ENCODE results near the gene NFATC1. TPM values are rescaled to one million over a fixed set of nuclear protein-coding genes. Genes with fewer than 3 reads are reported as not detected.

NFATC1 gene
- polyA plus RNA-seq, 2 of the 4 experiments (the other 2 are of a cell fraction) = 0.52 to 1.7 TPM

DNA sequence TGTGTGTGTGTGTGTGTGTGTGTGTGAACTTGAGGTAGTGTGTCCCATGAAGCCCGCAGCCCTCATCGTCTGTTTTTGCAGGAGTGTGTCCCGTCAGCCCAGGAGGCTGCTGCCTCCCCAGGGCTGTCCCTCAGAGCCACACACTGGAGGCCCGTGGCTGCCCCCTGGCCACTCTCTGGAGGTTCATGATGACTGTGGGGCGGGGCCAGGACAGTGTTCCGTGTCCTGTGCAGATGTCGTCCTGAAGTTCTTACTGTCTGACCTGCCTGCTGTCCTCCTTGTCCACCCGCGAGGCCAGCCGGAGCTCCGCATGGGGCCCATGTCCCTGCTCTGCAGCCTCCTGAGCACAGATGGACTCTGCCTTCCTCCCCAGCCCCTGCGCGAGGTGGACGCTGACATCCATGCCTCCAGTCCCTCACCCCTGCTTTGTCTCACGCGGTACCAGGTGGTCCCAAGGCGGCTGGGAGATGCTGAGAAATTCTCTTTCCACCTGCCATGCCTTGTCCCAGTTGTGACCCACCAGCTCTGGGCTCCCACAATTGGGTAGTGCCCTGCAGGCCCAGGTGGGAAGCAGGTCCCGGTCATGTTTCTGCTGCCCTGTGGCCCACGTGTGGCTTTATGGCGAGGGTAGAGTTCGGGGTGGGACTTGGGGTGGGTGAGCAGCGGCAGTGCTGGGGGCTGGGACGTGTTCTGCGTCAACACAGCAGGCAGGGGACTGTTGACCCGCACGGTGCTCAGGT is 92.8 kb downstream of the NFATC1 start:
- TF ChIP-seq HOXB13 (CRISPR knock-in tag; IDR thresholded peaks at IDR 0.05; ENCODE audit: low read depth) (no peak), FOXS1 (CRISPR knock-in tag; IDR thresholded peaks at IDR 0.05) (no peak), RARB (CRISPR knock-in tag; IDR thresholded peaks at IDR 0.05) (no peak), CHD2 (IDR thresholded peaks at IDR 0.05; ENCODE audit: low read length, partially characterized antibody) (no peak), MYC (IDR thresholded peaks at IDR 0.05; ENCODE audit: borderline replicate concordance, low read length) (no peak), ZSCAN20 (CRISPR knock-in tag; IDR thresholded peaks at IDR 0.05) (no peak), NFE2L2 (conservative IDR thresholded peaks at IDR 0.05; ENCODE audit: low read length) (no peak), GATA3 (IDR thresholded peaks at IDR 0.05; ENCODE audit: borderline replicate concordance) (no peak), NPAS2 (CRISPR knock-in tag; IDR thresholded peaks at IDR 0.05; ENCODE audit: borderline replicate concordance) (no peak), BHLHE40 (IDR thresholded peaks at IDR 0.05; ENCODE audit: low read depth, low read length) (no peak)
- TF ChIP-seq, protein P1, sequence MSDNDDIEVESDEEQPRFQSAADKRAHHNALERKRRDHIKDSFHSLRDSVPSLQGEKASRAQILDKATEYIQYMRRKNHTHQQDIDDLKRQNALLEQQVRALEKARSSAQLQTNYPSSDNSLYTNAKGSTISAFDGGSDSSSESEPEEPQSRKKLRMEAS (IDR thresholded peaks at IDR 0.05) = no peak
- TF ChIP-seq, protein P2, sequence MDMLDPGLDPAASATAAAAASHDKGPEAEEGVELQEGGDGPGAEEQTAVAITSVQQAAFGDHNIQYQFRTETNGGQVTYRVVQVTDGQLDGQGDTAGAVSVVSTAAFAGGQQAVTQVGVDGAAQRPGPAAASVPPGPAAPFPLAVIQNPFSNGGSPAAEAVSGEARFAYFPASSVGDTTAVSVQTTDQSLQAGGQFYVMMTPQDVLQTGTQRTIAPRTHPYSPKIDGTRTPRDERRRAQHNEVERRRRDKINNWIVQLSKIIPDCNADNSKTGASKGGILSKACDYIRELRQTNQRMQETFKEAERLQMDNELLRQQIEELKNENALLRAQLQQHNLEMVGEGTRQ (IDR thresholded peaks at IDR 0.05) = no peak
- TF ChIP-seq, protein P3, sequence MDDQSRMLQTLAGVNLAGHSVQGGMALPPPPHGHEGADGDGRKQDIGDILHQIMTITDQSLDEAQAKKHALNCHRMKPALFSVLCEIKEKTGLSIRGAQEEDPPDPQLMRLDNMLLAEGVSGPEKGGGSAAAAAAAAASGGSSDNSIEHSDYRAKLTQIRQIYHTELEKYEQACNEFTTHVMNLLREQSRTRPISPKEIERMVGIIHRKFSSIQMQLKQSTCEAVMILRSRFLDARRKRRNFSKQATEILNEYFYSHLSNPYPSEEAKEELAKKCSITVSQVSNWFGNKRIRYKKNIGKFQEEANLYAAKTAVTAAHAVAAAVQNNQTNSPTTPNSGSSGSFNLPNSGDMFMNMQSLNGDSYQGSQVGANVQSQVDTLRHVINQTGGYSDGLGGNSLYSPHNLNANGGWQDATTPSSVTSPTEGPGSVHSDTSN (IDR thresholded peaks at IDR 0.05) = no peak
- CTCF ChIA-PET = no interaction called here
- POLR2A ChIA-PET = no interaction called here

DNA sequence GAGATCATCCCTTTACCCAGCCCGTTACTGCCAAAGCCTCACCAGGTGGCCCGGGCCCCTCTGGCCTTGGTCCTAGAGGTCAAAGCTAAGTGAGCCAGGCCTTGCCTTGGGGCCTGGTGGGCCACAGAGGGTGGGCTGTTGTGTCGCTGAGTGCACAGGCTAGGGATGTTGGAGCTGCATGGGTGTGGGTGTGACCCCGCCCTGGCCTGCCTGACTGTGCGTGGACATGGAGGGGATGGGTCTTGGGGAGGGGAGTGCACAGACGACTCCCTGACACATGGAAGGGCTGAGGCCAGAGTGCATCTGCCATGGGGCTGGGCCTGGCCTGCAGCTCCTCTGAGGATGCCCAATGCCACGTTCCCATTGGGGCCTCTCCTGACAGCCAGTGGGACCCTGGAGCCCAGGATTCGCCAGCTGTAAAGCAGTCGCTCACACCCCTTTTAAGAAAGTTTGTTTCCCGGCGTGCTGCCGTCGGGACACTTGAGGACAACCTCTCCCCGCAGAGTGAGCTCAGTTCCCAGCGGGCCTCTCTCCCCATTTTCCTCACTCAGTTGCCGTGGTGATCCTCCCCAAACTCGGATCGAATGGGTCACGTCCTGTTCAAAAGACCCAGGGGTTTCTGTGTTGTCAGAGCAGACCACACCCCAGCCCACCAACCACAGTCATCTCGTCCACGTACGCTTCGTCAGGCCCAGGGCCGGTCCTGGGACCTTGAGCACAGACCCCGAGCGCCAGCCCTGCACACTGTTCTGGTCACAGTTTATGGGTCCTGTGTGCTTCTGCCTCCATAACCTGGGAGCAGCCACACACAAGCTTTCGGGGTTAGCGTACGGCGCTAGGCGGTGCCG is 93.5 kb downstream of the NFATC1 start:
- DNase-seq (ENCODE audit: low read depth in 1 of 2, low spot score in 1 of 2) = no peak
- H3K4me3 ChIP-seq = no peak overlapping the region
- H3K4me1 ChIP-seq = no peaks in the 10 kb centered on the region
- H3K4me2 ChIP-seq = no peak overlapping the region
- TF ChIP-seq KDM5A (IDR thresholded peaks at IDR 0.05) = no peak
- TF ChIP-seq JUN (IDR thresholded peaks at IDR 0.05) = no peak
- TF ChIP-seq, protein P4, sequence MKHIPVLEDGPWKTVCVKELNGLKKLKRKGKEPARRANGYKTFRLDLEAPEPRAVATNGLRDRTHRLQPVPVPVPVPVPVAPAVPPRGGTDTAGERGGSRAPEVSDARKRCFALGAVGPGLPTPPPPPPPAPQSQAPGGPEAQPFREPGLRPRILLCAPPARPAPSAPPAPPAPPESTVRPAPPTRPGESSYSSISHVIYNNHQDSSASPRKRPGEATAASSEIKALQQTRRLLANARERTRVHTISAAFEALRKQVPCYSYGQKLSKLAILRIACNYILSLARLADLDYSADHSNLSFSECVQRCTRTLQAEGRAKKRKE (CRISPR knock-in tag; IDR thresholded peaks at IDR 0.05; ENCODE audit: low read depth) = no peak
- TF ChIP-seq MAFK (IDR thresholded peaks at IDR 0.05; ENCODE audit: partially characterized antibody) = no peak
- TF ChIP-seq, protein P1 (IDR thresholded peaks at IDR 0.05) = no peak
- TF ChIP-seq ZC3H11A (IDR thresholded peaks at IDR 0.05) = no peak
- TF ChIP-seq EHF (CRISPR knock-in tag; IDR thresholded peaks at IDR 0.05) = no peak
- no peak for TF ChIP-seq SREBF2 (IDR thresholded peaks at IDR 0.05)
- no peak for TF ChIP-seq CEBPB (IDR thresholded peaks at IDR 0.05)
- TF ChIP-seq ZFP36 (IDR thresholded peaks at IDR 0.05; ENCODE audit: borderline replicate concordance, partially characterized antibody) = no peak
- no peak for TF ChIP-seq TP53 (CRISPR knock-in tag; IDR thresholded peaks at IDR 0.05)
- no peak for TF ChIP-seq HOXA7 (CRISPR knock-in tag; IDR thresholded peaks at IDR 0.05)
- TF ChIP-seq HOXB5 (CRISPR knock-in tag; IDR thresholded peaks at IDR 0.05) = no peak
- no peak for TF ChIP-seq CBX2 (IDR thresholded peaks at IDR 0.05; ENCODE audit: borderline replicate concordance, low read depth)
- no peak for TF ChIP-seq NR3C1 (IDR thresholded peaks at IDR 0.05)
- no peak for TF ChIP-seq JUNB (IDR thresholded peaks at IDR 0.05)
- TF ChIP-seq BHLHE40 (IDR thresholded peaks at IDR 0.05; ENCODE audit: low read depth, low read length) = no peak
- TF ChIP-seq RARB (CRISPR knock-in tag; IDR thresholded peaks at IDR 0.05) = no peak
- TF ChIP-seq, protein P5, sequence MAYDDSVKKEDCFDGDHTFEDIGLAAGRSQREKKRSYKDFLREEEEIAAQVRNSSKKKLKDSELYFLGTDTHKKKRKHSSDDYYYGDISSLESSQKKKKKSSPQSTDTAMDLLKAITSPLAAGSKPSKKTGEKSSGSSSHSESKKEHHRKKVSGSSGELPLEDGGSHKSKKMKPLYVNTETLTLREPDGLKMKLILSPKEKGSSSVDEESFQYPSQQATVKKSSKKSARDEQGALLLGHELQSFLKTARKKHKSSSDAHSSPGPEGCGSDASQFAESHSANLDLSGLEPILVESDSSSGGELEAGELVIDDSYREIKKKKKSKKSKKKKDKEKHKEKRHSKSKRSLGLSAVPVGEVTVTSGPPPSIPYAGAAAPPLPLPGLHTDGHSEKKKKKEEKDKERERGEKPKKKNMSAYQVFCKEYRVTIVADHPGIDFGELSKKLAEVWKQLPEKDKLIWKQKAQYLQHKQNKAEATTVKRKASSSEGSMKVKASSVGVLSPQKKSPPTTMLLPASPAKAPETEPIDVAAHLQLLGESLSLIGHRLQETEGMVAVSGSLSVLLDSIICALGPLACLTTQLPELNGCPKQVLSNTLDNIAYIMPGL (CRISPR knock-in tag; IDR thresholded peaks at IDR 0.05; ENCODE audit: borderline replicate concordance) = no peak
- FAIRE-seq = no peak
- no peak overlapping the region for H3K27ac ChIP-seq
- 82% methylated on average over 20 of the region's 32 CpGs for WGBS (ENCODE audit: missing lambda C conversion rate)
- ATAC-seq = no peak
- no peaks in the 10 kb centered on the region for H3K9me3 ChIP-seq
- CTCF ChIA-PET = no interaction called here
- POLR2A ChIA-PET = no interaction called here

More for the DNA sequence above, 92.8 kb downstream of the NFATC1 start:
- Histone ChIP-seq H3K4me1 (no peaks in the 10 kb centered on the region), H3K4me2 (no peak overlapping the region), H3K4me3 (no peak overlapping the region), H3K9me3 (no peaks in the 10 kb centered on the region), H3K27ac (no peak overlapping the region)
- FAIRE-seq (no peak), ATAC-seq (no peak), DNase-seq (ENCODE audit: low read depth in 1 of 2, low spot score in 1 of 2) (no peak)
- WGBS (ENCODE audit: missing lambda C conversion rate) = 76% methylated on average over 7 of the region's 26 CpGs
